ENCODE measurements around the gene CCDC177.

CCDC177 gene

DNA sequence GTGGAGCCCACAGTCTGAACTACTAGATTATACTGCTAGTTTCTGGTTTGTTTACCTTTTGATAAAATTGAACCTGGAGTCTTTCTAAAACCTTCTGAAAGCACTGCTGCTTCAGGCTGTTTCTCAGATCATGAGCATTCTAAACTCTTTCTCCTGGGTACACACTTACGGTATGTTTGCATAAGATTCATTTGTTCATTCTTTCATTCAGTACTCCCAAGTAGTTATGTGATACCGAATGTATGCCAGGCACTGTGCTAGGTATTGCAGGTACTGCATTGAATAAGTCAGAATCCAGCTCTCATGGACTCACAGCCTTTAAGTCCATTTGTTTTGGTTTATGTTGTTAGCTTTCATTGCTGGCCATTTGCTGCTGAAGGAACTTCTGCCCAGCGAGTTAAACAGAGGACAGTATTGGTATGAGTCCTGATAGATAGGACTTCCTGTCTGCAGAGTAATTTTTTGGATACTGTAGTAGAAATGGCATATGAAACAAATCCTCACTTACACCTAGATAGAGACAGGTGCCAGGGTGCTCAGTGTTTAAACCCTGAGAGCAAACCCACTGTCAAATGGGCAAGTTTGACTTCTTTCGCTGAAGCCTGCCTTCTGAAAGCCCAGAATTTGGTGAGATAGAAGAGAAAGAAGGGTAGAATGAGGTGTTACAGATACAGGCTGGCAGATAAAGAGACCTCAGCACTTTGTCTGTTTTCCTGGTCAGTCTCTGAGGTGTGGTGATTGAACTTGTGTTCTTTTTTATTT lies 38.8 kb upstream of the CCDC177 start:
- Histone ChIP-seq H3K4me3 (ENCODE audit: low read depth, low read length) (no peak overlapping the region), H3K27ac (ENCODE audit: low read depth, low read length) (no peak overlapping the region), H3K36me3 (ENCODE audit: control insufficient read depth, insufficient read depth, low read length) (no peaks in the 10 kb centered on the region), H3K4me1 (ENCODE audit: control insufficient read depth, insufficient read depth, low read length) (peaks cover 11% of the 10 kb centered on the region), H3K27me3 (ENCODE audit: control insufficient read depth, insufficient read depth, low read length) (peaks cover 7% of the 10 kb centered on the region; the same call in 1 of the 2 replicates), H3K9ac (ENCODE audit: low read depth, low read length) (no peak overlapping the region), H3K9me3 (ENCODE audit: control insufficient read depth, insufficient read depth, low read length) (no peaks in the 10 kb centered on the region)

DNA sequence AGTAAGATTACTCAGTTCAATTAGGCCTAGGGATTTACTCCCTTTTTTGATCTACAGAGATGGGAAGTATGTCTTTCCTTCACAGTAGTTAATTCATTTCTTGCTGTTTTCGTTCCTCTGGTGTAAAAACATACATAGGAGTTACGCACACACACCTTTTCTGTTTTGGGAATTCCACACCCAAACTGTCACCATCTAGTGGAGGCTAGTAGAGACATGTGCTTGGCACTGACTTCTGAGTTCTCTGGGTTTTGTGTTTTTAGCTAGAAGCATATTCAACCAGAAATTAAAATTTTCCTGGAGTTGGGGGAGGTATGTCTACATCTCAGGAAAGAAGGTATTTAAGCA lies 38.1 kb upstream of the CCDC177 start:
- peak overlapping the region; percentile 74 for H3K4me3 ChIP-seq (ENCODE audit: low read depth, low read length)
- H3K4me1 ChIP-seq (ENCODE audit: control insufficient read depth, insufficient read depth, low read length), result peaks cover 11% of the 10 kb centered on the region
- H3K36me3 ChIP-seq (ENCODE audit: control insufficient read depth, insufficient read depth, low read length), result no peaks in the 10 kb centered on the region
- peaks cover 7% of the 10 kb centered on the region; the same call in 1 of the 2 replicates for H3K27me3 ChIP-seq (ENCODE audit: control insufficient read depth, insufficient read depth, low read length)
- peak overlapping the region; percentile 43 for H3K27ac ChIP-seq (ENCODE audit: low read depth, low read length)
- no peaks in the 10 kb centered on the region for H3K9me3 ChIP-seq (ENCODE audit: control insufficient read depth, insufficient read depth, low read length)
- no peak overlapping the region for H3K9ac ChIP-seq (ENCODE audit: low read depth, low read length)

DNA sequence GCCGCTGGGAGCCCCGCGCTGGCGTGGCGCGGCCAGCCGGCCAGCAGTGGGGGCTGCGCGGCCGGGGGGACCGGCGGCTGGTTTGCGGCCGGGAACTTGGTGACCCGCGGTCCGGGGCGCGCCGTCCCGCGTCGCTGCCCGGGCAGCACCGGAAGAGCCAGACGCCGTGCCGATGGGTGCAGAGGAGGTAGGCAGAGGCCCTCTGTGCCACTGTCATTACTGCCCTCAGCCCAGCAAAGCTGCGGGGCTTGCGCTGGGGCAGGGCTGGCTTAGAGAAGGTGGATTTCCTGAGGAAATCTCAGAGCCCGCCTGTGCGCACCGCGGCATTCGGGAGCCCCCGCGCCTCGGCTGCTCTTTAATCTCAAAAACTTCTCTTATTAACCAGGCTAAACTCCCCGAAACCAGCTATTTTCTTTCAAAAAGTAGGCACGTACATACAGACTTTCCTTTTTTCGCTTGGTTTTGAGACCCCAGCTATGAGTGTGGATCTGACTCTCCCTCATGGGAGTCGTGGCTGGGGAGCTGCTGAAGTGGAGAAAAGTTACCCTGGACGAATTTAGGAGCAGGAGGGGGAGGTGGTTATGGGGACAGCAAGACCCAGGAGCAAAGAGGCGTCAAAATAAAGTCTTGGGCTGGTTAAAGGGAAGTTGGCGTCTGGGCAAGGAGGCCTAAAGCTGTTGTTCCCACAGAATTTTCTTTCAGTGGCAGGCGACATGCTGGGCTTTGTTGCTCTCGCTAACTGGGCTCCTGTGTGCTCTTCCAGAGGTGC lies 37.5 kb upstream of the CCDC177 start:
- Histone ChIP-seq H3K4me1 (ENCODE audit: control insufficient read depth, insufficient read depth, low read length) (peaks cover 11% of the 10 kb centered on the region), H3K9ac (ENCODE audit: low read depth, low read length) (no peak overlapping the region), H3K4me3 (ENCODE audit: low read depth, low read length) (peak overlapping the region; percentile 74), H3K27ac (ENCODE audit: low read depth, low read length) (peak overlapping the region; percentile 43), H3K9me3 (ENCODE audit: control insufficient read depth, insufficient read depth, low read length) (no peaks in the 10 kb centered on the region), H3K27me3 (ENCODE audit: control insufficient read depth, insufficient read depth, low read length) (peaks cover 7% of the 10 kb centered on the region; the same call in 1 of the 2 replicates), H3K36me3 (ENCODE audit: control insufficient read depth, insufficient read depth, low read length) (no peaks in the 10 kb centered on the region)

DNA sequence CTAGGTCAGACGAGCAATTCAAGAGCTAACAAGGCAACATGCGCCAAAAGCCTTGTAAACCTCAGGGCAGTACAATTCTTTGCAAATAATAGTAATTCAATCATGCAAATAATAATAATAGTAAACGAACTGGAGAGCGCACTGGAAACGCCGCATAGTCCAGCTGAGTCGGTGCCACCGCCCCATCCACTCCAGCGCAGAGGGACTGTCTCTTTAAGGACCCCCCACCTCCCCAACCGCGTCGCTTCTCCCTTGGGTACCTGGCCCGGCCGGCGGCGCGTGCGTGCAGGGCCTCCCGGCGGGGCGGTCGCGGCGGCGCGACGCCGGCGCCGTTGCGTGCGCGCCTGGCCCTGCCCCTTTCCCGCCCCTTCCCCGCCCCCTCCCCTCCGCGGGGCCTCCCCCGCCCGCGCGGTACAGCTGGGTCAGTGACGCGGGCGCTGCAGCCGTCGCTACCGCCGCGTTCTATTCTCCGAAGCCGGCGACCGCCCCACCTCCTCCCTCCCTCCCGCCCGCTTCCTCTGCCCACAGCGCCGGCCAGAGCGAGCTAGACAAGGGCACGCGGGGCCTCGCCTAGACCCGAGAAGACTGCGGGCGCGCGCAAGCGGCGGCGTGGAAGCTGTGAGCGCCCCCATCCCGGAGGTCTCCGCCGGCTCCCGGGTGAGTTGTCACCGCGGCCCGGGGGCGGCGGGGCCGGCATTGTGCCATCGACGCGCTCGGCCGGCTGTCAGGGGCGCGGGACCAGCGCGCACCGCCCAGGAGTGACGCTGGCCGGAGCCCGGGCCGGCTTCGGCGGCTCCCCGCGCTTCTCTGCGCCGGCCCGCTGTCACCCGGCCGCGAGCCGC lies 36.7 kb upstream of the CCDC177 start, which contains the start of gene SUSD6:
SUSD6 (plus strand) TSS at position 425 of the 842 bp plus-strand sequence. CDS start 46,997 bp downstream, outside the sequence.
- Histone ChIP-seq H3K36me3 (ENCODE audit: control insufficient read depth, insufficient read depth, low read length) (no peaks in the 10 kb centered on the region), H3K9ac (ENCODE audit: low read depth, low read length) (no peak within 1 kb of the TSS), H3K9me3 (ENCODE audit: control insufficient read depth, insufficient read depth, low read length) (no peaks in the 10 kb centered on the region), H3K27me3 (ENCODE audit: control insufficient read depth, insufficient read depth, low read length) (peaks cover 7% of the 10 kb centered on the region; the same call in 1 of the 2 replicates), H3K4me1 (ENCODE audit: control insufficient read depth, insufficient read depth, low read length) (peaks cover 11% of the 10 kb centered on the region), H3K27ac (ENCODE audit: low read depth, low read length) (peak within 1 kb of the TSS; percentile 55), H3K4me3 (ENCODE audit: low read depth, low read length) (peak within 1 kb of the TSS; percentile 74)

DNA sequence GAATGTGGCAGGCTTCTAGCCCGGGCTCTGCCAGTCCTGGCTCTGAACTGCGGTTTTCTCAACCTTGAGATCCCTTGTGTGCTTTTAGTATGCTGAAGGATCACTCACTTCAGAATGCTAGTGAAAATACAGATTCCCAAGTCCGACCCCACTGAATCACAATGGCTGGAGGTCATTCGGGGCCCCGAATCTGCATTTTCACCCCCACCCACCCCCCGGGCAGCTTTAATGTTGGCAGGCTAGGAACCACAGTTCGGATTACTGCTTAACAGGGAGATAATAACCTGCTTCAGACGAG lies 36.2 kb upstream of the CCDC177 start:
- Histone ChIP-seq H3K27ac (ENCODE audit: low read depth, low read length) (peak overlapping the region; percentile 55), H3K9ac (ENCODE audit: low read depth, low read length) (no peak overlapping the region), H3K27me3 (ENCODE audit: control insufficient read depth, insufficient read depth, low read length) (peaks cover 7% of the 10 kb centered on the region; the same call in 1 of the 2 replicates), H3K9me3 (ENCODE audit: control insufficient read depth, insufficient read depth, low read length) (no peaks in the 10 kb centered on the region), H3K4me1 (ENCODE audit: control insufficient read depth, insufficient read depth, low read length) (peaks cover 11% of the 10 kb centered on the region), H3K4me3 (ENCODE audit: low read depth, low read length) (peak overlapping the region; percentile 74), H3K36me3 (ENCODE audit: control insufficient read depth, insufficient read depth, low read length) (no peaks in the 10 kb centered on the region)

DNA sequence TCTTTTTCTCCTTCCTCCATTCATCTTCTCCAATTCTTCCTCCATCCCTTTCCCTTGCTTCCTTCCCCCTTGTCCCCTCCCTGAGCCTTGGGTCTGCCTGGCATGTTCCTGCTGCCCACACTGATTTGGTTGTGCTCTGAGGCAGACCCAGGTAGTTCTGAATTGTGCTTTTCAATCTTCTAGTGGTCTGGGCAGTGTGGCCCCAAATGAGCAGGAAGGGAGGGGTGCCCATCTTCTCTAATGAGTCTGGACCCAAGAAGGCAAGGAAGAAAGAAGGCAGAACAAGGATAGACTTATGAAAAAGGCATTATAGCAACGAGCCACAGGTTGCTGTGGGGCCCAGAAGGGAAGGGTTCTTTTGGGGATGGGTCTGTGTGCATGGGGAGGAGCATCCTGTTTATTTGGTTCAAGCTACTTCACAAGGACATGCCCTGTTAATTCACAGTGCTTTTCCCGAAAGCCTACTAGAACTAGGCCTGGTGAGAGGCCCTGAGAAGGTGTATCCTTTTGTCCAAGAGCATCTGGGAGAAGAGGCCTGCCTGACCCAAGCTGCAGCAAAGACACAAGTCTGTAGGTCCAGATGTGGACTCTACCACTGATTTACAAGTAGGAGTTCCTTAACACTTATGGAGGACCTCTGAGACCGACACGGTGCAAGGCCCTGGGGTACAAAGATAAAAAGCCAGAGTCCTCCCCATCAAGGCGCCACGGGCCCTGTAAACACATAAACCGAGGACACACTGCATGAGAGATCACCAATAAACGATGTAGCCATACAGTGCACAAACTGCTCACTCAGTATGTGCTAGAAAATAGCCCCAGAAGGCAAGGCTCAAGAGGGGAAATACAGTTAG lies 35.6 kb upstream of the CCDC177 start:
- H3K27me3 ChIP-seq (ENCODE audit: control insufficient read depth, insufficient read depth, low read length), result peaks cover 7% of the 10 kb centered on the region; the same call in 1 of the 2 replicates
- no peak overlapping the region for H3K9ac ChIP-seq (ENCODE audit: low read depth, low read length)
- H3K36me3 ChIP-seq (ENCODE audit: control insufficient read depth, insufficient read depth, low read length), result no peaks in the 10 kb centered on the region
- peak overlapping the region; percentile 55 for H3K27ac ChIP-seq (ENCODE audit: low read depth, low read length)
- peaks cover 11% of the 10 kb centered on the region for H3K4me1 ChIP-seq (ENCODE audit: control insufficient read depth, insufficient read depth, low read length)
- no peaks in the 10 kb centered on the region for H3K9me3 ChIP-seq (ENCODE audit: control insufficient read depth, insufficient read depth, low read length)
- peak overlapping the region; percentile 74 for H3K4me3 ChIP-seq (ENCODE audit: low read depth, low read length)

DNA sequence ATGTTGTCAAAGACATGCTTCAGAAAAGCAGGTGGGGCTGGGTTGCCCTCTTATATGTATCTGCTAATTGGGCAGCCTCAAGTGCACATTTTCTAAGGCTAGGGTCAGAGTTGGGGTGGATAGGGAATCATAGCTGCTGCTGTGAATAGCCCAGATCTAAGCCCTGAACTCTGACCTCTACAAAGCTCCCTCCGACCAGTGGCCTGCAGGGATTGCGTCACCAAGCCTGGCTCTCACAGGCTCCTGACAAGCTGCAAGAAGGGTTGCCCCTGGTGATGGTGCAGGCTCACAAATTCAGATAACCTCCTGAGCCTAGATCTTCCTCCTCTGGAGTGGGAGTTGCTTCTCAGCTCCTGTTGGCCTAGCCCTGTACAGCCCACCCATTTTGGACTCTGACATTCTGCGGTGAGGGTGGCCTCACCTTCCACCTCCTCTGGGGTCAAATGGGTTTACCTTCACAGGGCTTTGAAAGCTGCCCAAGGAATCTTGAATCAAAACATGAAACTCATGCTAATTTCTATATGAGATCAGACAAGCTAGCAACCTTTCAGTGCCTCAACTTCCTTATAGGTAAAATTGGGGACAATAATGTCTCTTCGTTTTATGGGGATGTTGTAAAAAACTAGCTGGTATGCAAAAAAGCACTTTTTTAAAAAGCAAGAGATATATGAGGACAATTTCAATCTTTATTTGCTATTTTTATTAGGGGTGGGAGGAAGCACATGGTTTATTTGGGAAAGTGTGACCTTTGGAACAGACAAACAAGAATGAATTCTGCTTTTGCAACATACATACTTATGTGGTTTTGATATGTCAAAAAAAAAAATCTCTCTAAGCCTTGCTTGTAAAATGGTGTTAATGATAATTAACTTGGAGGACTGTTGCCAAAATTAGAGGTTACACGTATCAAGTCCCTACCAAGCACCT lies 31.9 kb upstream of the CCDC177 start:
- H3K27ac ChIP-seq (ENCODE audit: low read depth, low read length), result no peak overlapping the region
- H3K27me3 ChIP-seq (ENCODE audit: control insufficient read depth, insufficient read depth, low read length), result no peaks in the 10 kb centered on the region
- no peaks in the 10 kb centered on the region for H3K9me3 ChIP-seq (ENCODE audit: control insufficient read depth, insufficient read depth, low read length)
- peaks cover 12% of the 10 kb centered on the region for H3K4me1 ChIP-seq (ENCODE audit: control insufficient read depth, insufficient read depth, low read length)
- no peak overlapping the region for H3K9ac ChIP-seq (ENCODE audit: low read depth, low read length)
- H3K36me3 ChIP-seq (ENCODE audit: control insufficient read depth, insufficient read depth, low read length), result no peaks in the 10 kb centered on the region
- no peak overlapping the region for H3K4me3 ChIP-seq (ENCODE audit: low read depth, low read length)

DNA sequence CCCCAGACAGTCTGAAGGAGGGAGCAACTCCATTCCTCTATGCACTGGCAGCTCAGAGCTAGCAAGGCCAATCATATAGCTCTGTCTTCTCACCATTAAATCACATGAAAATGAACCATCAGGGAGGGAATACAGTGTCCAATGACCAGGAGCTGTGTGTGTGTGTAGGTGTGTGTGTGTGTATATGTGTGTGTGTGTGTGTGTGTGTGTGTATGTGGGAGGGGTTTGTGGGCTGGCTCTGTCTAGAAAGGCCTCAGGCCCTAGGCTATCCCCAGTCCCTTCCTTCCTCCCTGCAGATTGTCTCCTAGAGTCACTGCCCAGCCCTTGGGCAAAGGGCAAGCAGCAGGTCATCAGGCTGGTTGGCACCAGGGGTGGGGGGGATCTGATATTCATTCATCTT lies 31.1 kb upstream of the CCDC177 start:
- no peak overlapping the region for H3K9ac ChIP-seq (ENCODE audit: low read depth, low read length)
- H3K4me1 ChIP-seq (ENCODE audit: control insufficient read depth, insufficient read depth, low read length), result peaks cover 11% of the 10 kb centered on the region
- no peak overlapping the region for H3K4me3 ChIP-seq (ENCODE audit: low read depth, low read length)
- no peaks in the 10 kb centered on the region for H3K36me3 ChIP-seq (ENCODE audit: control insufficient read depth, insufficient read depth, low read length)
- no peaks in the 10 kb centered on the region for H3K9me3 ChIP-seq (ENCODE audit: control insufficient read depth, insufficient read depth, low read length)
- H3K27me3 ChIP-seq (ENCODE audit: control insufficient read depth, insufficient read depth, low read length), result no peaks in the 10 kb centered on the region
- no peak overlapping the region for H3K27ac ChIP-seq (ENCODE audit: low read depth, low read length)

DNA sequence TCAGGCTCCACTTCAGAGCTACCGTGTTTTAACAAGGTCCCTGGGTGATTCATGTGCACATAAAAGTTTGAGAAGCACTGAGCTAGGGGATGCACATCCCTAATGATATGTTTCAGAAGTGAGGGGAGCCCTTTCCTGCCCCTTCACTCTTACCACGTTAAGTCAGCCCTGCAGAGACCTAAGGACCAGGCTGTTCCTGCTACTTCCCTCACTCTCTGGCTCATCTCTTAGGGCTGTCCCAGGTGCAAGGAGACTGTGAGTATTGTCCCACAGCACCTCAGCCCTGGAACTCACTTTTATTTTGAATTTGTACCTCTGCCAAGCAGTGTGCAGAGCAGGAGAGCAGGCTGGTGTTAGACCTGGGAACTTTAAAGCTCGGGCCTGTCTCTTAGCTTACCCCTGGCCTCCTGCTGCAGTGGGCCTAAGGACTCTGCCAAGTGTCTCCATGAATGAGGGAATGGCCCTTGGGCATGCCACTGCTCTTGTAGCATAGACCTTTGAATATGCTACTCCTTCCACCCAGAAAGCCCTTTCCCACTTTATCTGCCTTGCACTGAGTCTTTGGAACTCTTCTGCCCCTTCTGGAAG lies 25.7 kb upstream of the CCDC177 start:
- H3K9ac ChIP-seq (ENCODE audit: low read depth, low read length), result no peak overlapping the region
- no peaks in the 10 kb centered on the region for H3K36me3 ChIP-seq (ENCODE audit: control insufficient read depth, insufficient read depth, low read length)
- H3K4me3 ChIP-seq (ENCODE audit: low read depth, low read length), result no peak overlapping the region
- H3K4me1 ChIP-seq (ENCODE audit: control insufficient read depth, insufficient read depth, low read length), result peaks cover 4% of the 10 kb centered on the region
- no peaks in the 10 kb centered on the region for H3K27me3 ChIP-seq (ENCODE audit: control insufficient read depth, insufficient read depth, low read length)
- H3K9me3 ChIP-seq (ENCODE audit: control insufficient read depth, insufficient read depth, low read length), result no peaks in the 10 kb centered on the region
- no peak overlapping the region for H3K27ac ChIP-seq (ENCODE audit: low read depth, low read length)

All from HUES48 (cell line).